Neuron (in vitro differentiated cells): ENCODE results near the gene IGSF9B.

Experiments
- H2AFZ ChIP-seq: one replicate; pipeline ENCODE4 v1.6.1; 2013; ENCODE audit warnings: low read depth, mild to moderate bottlenecking, inconsistent platforms, low read length, moderate library complexity
- H3K27me3 ChIP-seq: one replicate; pipeline ENCODE4 v1.6.1; 2013; ENCODE audit warnings: low read length; ENCODE audit not compliant: insufficient read depth
- H3K36me3 ChIP-seq: one replicate; pipeline ENCODE4 v1.6.1; 2013; ENCODE audit warnings: low read length; ENCODE audit not compliant: insufficient read depth
- H3K4me1 ChIP-seq: one replicate; pipeline ENCODE4 v1.6.1; 2013; ENCODE audit warnings: low read length; ENCODE audit not compliant: insufficient read depth
- H3K4me3 ChIP-seq: 2 replicates; pipeline ENCODE4 v1.5.1; 2013; ENCODE audit warnings: mild to moderate bottlenecking, low read length, moderate library complexity
- H3K9me3 ChIP-seq: one replicate; pipeline ENCODE4 v1.6.1; 2013; ENCODE audit warnings: low read length

The IGSF9B gene

DNA sequence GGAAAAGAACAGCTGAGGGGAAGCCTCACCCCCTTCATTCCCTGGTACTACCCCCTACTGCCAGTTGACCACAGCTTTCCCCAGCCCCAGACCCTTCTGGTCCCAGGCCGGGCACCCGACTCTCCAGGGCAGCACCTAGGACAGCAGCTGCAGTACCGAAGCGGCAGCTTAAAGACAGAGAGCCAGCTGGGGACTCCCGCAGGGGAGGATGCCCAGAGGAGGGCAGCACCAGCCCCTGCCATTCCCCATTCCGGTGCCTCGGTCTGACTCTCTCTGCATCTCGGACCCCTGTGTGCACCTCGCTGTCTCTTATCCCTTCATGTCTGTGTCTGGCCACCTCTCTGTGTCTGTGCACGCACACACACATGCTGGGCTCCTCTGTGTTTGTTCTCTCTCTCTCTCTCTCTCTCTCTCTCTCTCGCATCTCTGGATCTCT is 9.4 kb downstream of the IGSF9B start:
- H3K4me1 ChIP-seq, result peaks cover 61% of the 10 kb centered on the region
- peaks cover 3% of the 10 kb centered on the region for H3K36me3 ChIP-seq
- H3K27me3 ChIP-seq, result no peaks in the 10 kb centered on the region
- no peak overlapping the region for H2AFZ ChIP-seq
- H3K9me3 ChIP-seq, result no peaks in the 10 kb centered on the region
- peak overlapping the region; percentile 11 for H3K4me3 ChIP-seq

DNA sequence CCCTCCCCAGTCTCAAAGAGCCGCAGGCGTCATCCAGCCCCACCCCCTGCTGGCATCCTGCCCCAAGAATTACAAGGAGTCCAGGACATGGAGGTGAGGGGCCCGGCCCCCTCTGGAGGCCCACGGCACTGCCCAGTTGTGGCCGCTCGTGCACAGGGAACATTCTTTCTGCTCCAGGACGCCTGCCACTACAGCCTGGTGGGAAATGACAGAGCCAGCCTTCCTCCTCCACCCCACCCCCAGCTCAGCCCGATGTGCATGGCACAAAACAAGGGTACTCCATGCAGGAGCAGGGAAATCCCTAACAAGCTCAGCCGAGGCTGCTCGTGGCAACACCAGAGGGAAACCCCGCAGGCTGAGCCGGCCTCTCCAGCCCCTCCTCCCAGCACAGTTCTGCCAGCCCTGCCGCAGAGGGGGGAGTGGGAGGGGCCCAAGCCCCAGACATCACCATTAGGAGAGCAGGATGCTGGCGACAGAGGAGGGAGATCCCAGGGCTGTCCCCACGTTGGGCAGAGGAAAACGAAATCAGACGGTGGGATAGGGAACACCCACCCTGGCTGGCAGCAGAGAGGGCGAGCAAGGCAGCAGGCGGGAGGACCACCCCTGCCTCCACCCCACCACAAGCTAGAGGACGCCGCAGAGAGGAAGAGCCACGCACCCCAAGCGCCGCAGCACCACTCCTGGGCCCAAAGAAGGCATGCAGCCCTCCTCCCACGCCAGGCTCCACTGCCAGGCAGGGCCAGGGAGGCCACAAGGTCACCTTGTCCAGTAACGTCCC is 10.0 kb downstream of the IGSF9B start:
- Histone ChIP-seq H3K9me3 (no peaks in the 10 kb centered on the region), H3K27me3 (no peaks in the 10 kb centered on the region), H3K4me3 (peak overlapping the region; percentile 11), H3K4me1 (peaks cover 55% of the 10 kb centered on the region), H3K36me3 (peaks cover 3% of the 10 kb centered on the region), H2AFZ (no peak overlapping the region)

DNA sequence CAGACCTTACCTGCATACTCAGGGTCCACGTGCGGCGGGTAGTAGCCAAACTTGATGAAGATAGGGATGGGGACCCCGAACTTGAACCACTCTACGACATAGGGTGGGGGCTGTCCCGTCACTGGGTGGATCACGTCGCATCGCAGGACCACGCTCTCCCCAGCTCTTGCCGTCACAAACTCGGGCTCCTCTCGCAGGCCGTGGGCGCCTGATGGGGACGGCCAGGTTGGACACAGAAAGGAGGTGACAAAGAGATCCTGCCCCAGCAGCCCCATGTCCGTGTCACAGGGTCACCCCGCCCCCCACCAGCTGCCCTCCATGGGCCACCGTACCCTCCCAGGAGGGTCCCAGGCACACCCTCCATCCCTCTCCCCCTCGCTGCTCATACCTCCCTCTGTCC is 10.7 kb downstream of the IGSF9B start:
- Histone ChIP-seq H3K4me3 (no peak overlapping the region), H3K36me3 (peaks cover 3% of the 10 kb centered on the region), H2AFZ (no peak overlapping the region), H3K27me3 (no peaks in the 10 kb centered on the region), H3K4me1 (peaks cover 48% of the 10 kb centered on the region), H3K9me3 (no peaks in the 10 kb centered on the region)

DNA sequence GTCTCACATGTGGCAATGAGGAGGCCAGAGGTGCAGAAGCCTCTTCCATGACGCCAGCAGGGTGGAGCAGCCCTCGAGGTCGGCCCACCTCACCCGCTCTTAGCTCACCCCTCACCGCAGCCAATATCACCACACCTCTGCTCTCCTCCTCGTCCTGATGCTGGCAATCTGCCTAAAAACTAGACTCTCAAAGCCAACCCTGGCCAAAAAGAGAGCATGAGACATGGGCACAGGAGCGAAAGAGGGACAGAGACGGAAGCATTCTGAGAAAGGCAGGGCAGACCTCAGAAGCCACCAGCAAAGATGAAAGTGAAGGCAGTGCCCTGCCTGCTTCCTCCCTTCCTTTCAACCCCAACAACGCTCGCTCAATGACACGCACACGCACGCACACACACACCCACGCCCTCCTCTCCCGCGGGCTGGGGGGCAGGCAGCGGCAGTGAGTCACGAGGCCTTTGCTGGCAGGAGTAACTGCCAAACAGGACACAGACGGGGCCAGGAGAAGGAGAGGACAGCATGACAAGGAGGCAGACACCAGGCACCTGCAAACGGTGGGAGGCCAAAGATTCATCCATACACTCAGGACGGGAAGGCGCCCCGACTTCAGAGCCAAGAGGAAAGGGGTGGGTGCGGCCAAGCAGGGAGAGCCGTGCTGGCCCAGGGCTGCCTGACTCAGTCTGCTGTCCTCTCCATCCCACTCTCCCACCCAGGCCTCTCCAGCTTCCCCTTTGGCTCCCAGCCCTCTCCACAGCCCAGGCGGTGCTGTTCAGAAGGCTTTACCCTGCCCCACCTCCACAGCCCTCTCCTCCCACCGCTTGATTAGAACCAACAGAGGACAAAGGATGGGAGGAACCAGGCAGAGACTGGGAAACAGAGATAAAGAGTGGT is 11.4 kb downstream of the IGSF9B start:
- Histone ChIP-seq H3K9me3 (no peaks in the 10 kb centered on the region), H3K36me3 (peaks cover 3% of the 10 kb centered on the region), H3K4me1 (peaks cover 44% of the 10 kb centered on the region), H3K4me3 (no peak overlapping the region), H3K27me3 (no peaks in the 10 kb centered on the region), H2AFZ (no peak overlapping the region)

DNA sequence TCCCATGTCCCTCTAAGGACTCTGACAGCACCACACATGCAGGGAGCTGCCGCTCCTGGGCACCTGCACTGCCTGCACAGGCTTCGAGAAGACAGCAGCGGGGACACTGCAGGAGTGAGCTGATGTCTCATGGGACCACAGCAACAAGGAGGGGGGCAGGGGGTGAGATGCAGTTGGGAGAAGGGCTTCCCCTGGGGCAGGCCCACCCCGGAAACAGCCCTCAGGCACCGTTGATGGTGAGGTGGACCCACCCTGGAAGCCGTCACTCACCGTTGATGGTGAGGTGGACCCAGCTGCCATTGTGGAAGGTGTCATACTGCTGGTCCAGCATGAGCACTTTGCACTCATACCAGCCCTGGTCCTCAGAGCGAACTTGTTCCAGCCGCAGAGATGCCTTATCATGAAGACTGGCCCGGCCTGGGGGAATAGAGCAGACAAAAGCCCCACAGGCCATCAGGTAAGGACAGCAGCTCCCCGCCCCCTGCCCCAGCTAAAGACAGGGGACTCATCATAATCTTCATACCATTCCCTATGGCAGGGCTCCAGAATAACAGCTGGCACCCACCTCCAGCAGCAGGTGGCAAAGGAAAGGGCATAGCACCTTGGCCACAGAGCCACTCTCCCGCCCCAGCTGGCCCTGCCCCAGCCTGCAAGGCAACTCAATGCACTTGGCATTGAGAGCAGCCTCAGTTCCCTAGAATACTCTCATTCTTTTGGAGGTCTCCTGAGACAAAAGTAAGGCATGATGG is 12.6 kb downstream of the IGSF9B start:
- H2AFZ ChIP-seq, result no peak overlapping the region
- H3K4me1 ChIP-seq, result peaks cover 41% of the 10 kb centered on the region
- H3K36me3 ChIP-seq, result peaks cover 3% of the 10 kb centered on the region
- no peaks in the 10 kb centered on the region for H3K9me3 ChIP-seq
- no peaks in the 10 kb centered on the region for H3K27me3 ChIP-seq
- no peak overlapping the region for H3K4me3 ChIP-seq

DNA sequence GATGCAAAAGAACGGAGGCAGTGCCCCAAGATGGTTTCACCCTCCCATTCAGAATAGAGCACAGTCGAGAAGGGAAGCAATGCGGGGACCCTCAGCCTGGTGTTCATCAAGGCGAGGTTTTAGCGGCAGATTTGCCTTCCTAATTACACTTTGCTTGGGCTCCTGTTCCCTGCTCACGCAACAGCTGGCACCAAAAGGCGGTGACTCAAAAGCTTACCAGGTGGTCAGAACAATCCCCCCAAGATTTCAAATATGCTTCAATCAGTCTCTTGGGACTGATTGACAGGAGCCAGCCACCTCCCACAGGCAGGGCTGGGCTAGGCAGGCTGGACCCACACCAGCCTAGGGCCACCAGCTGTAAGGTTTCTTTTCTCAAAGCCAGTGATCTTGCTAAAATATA is 14.2 kb downstream of the IGSF9B start:
- Histone ChIP-seq H3K4me3 (no peak overlapping the region), H2AFZ (no peak overlapping the region), H3K9me3 (no peaks in the 10 kb centered on the region), H3K4me1 (peaks cover 25% of the 10 kb centered on the region), H3K27me3 (no peaks in the 10 kb centered on the region), H3K36me3 (peaks cover 4% of the 10 kb centered on the region)

DNA sequence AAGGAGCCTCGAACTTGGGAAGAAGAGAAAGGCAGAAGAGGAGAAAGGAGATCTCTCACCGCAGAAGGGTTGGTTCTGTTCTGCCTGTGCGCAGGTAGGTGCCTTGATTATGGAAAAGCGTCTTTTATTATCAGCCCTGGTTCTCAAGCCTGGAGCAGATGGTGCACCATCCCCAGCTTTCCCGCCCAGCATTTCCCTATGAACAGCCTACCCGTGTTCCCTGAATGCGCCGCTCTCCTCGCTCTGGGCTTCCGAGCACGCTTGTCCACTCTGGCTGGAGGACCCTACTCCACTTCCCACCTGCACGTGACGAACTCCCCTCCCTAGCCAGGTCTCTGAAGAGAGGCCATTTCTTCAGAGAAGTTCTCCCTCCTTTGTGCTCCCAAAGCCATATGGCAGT is 15.2 kb downstream of the IGSF9B start:
- peaks cover 15% of the 10 kb centered on the region for H3K4me1 ChIP-seq
- no peak overlapping the region for H3K4me3 ChIP-seq
- peaks cover 9% of the 10 kb centered on the region for H3K36me3 ChIP-seq
- no peak overlapping the region for H2AFZ ChIP-seq
- no peaks in the 10 kb centered on the region for H3K27me3 ChIP-seq
- H3K9me3 ChIP-seq, result no peaks in the 10 kb centered on the region

DNA sequence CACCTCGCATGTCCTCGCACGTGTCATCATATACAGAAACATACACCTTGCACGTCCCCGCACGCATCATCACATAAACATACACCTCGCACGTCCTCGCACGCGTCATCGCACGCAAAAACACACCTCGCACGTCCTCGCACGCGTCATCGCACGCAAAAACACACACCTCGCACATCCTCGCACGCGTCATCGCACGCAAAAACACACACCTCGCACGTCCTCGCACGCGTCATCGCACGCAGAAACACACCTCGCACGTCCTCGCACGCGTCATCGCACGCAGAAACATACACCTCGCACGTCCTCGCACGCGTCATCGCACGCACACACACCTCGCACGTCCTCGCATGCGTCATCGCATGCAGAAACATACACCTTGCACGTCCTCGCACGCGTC is 16.7 kb downstream of the IGSF9B start:
- H3K36me3 ChIP-seq, result peaks cover 12% of the 10 kb centered on the region
- no peak overlapping the region for H2AFZ ChIP-seq
- H3K4me1 ChIP-seq, result peaks cover 7% of the 10 kb centered on the region
- no peaks in the 10 kb centered on the region for H3K9me3 ChIP-seq
- no peak overlapping the region for H3K4me3 ChIP-seq
- H3K27me3 ChIP-seq, result no peaks in the 10 kb centered on the region

DNA sequence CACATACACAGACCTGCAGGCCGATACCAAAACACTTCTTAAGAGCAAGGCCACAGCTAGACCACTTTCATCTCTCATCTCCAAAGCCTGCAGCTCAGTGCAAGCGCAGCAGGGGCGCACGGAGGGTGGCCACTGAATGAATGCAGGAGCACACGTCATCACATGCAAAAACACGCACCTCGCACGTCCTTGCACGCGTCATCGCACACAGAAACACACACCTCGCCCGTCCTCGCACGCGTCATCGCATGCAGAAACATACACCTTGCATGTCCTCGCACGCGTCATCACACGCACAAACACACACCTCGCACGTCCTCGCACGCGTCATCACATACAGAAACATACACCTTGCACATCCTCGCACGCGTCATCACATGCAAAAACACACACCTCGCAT is 17.2 kb downstream of the IGSF9B start:
- H3K4me3 ChIP-seq, result no peak overlapping the region

DNA sequence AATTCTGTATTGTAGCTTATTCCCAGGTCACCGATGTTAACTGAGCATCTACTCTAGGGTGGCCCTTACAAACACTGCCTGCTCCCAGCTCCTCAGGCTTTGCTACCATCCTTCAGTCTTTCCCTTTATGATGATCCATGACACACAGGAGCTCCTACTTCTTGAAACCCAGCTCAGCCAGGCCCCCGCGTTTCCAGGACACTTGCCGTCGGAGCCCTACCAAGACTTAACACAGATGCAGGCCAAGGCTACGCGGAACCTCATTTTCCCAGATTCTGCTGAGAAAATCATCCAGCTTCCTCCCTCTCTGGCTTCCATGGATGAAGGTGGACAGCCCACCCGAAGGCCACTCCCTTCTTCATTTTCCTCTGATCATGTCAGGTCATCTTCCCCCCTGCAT is 18.6 kb downstream of the IGSF9B start:
- Histone ChIP-seq H3K4me3 (no peak overlapping the region), H2AFZ (no peak overlapping the region), H3K4me1 (peaks cover 13% of the 10 kb centered on the region), H3K27me3 (no peaks in the 10 kb centered on the region), H3K9me3 (no peaks in the 10 kb centered on the region), H3K36me3 (peaks cover 9% of the 10 kb centered on the region)

More for the DNA sequence above, 17.2 kb downstream of the IGSF9B start:
- Histone ChIP-seq H3K4me1 (peaks cover 9% of the 10 kb centered on the region), H3K36me3 (peaks cover 12% of the 10 kb centered on the region), H3K27me3 (no peaks in the 10 kb centered on the region), H2AFZ (no peak overlapping the region), H3K9me3 (no peaks in the 10 kb centered on the region)

DNA sequence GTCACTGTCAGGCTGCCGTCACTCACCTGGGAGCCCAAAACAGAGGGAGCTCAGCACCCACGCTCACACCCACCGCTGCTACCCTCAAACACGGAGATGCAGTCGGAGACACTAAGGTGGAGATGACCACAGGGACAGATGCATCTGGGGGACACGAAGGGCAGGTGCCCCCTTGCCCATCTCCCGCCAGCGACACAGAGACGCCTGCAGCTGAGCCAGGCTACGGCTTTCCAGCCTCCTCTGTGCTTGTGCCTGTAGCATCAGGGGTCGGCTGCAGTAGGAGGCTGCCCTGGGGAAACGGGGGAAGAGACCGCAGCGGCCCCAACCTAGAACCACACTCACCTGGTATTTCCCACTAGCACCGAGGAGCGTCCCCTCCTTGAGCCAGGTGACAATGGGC is 19.3 kb downstream of the IGSF9B start:
- no peaks in the 10 kb centered on the region for H3K27me3 ChIP-seq
- H3K4me1 ChIP-seq, result peaks cover 13% of the 10 kb centered on the region
- H3K36me3 ChIP-seq, result peaks cover 9% of the 10 kb centered on the region
- H3K4me3 ChIP-seq, result no peak overlapping the region
- H2AFZ ChIP-seq, result no peak overlapping the region
- H3K9me3 ChIP-seq, result no peaks in the 10 kb centered on the region

DNA sequence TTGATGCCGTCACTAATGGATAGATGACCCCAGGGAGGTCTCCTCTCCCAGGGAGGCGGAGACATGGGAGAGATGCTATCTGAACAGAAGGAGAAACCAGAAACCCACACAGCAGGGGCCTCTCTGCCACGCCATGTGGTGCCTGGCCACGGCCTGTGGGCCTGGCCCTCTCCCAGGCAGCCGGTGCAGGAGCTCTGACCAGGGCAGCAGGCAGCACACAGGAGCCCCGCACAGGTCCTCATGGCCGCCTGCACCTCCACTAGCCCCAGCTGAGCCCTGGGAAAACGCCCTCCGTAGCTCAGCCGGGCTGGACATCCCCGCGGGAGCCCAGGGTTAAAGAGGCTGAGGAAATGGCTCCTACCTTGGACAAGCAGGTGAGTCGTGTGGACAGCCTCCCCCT is 19.8 kb downstream of the IGSF9B start:
- peaks cover 10% of the 10 kb centered on the region for H3K36me3 ChIP-seq
- peaks cover 13% of the 10 kb centered on the region for H3K4me1 ChIP-seq
- no peaks in the 10 kb centered on the region for H3K9me3 ChIP-seq
- H2AFZ ChIP-seq, result no peak overlapping the region
- H3K27me3 ChIP-seq, result no peaks in the 10 kb centered on the region
- H3K4me3 ChIP-seq, result no peak overlapping the region

DNA sequence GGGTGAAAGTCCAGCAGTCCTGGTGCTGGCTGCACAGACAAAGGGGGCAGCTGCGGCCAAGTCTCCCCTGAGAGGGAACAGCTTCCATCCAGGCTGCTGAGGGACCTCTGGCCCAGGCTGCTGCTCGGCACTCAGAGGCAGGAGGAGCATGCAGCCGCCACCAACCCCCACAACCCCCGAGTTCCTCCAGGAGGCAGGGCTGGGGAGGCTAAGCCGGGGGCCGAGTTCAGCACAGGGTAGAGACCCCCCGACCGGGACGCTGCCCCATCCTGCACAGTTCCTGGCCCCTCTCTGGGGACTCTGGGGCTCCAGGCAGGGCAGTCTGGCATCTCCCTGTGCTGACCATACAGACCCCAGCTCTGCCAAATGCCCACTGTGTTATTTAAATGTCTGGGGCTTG is 20.2 kb downstream of the IGSF9B start:
- no peak overlapping the region for H2AFZ ChIP-seq
- no peak overlapping the region for H3K4me3 ChIP-seq
- H3K36me3 ChIP-seq, result peaks cover 11% of the 10 kb centered on the region
- peaks cover 13% of the 10 kb centered on the region for H3K4me1 ChIP-seq
- H3K9me3 ChIP-seq, result no peaks in the 10 kb centered on the region
- no peaks in the 10 kb centered on the region for H3K27me3 ChIP-seq
